Esophagus squamous epithelium (tissue), 5 donors: Measurements from ENCODE around the gene EEF1G. TPM values are rescaled to one million over a fixed set of nuclear protein-coding genes. Genes with fewer than 3 reads are reported as not detected.
A peak's percentile ranks its signal among the peaks of the same experiment; 100 is the strongest.

Source experiments
- DNase-seq: peaks from one replicate; lab custom pipeline; 2025; lab: John Stamatoyannopoulos, UW
- H3K27ac ChIP-seq, 4 donors: fragments of 200-600 bp; sonication (generic); one replicate each; pipeline ENCODE4 v1.5.1; 2016 to 2019; ENCODE audit warnings: mild to moderate bottlenecking in 1 of 4
- H3K27me3 ChIP-seq, 4 donors: fragments of 200-600 bp; sonication (generic); 1 replicate in 3 of 4; 2 replicates in 1 of 4; pipeline versions ENCODE4 v1.5.1 to v1.6.0; 2017 to 2021; ENCODE audit warnings: antibody characterized with exemption in 1 of 4
- H3K36me3 ChIP-seq, 3 donors: fragments of 200-600 bp; sonication (generic); one replicate each; pipeline ENCODE4 v1.5.1; 2016 to 2019
- H3K4me1 ChIP-seq, 3 donors: fragments of 200-600 bp; sonication (generic); one replicate each; pipeline ENCODE4 v1.5.1; 2017 to 2019
- H3K4me3 ChIP-seq, 4 donors: fragments of 200-600 bp; sonication (generic); 1 replicate in 3 of 4; 2 replicates in 1 of 4; pipeline ENCODE4 v1.5.1; 2016 to 2019; ENCODE audit warnings: mild to moderate bottlenecking in 2 of 4, moderate library complexity in 1 of 4
- H3K9me3 ChIP-seq, 3 donors: fragments of 200-600 bp; sonication (generic); one replicate each; pipeline ENCODE4 v1.5.1; 2016 to 2019
- POLR2A ChIP-seq, 4 donors: fragments of 450-650 bp; IDR thresholded peaks; one replicate each; pipeline ENCODE4 v1.6.1; 2017; ENCODE audit warnings: antibody characterized with exemption in 4 of 4, mild to moderate bottlenecking in 4 of 4, moderate library complexity in 3 of 4
- WGBS, 2 donors: methylation state at CpG; one replicate each; pipeline ENCODE4 v1.1.5; 2018; 5-methylcytosine and 5-hydroxymethylcytosine counted together
- intact Hi-C: fragments of 100-400 bp; cut with DNase I; formaldehyde crosslinking; loops from one replicate; pipeline ENCODE4 v1.15.0; 2022
- small RNA-seq, 4 donors: library from RNA; depleted of rRNA; stranded (forward); fragments of <200 nt; gene quantifications; one replicate each; pipeline ENCODE3, GENCODE V24; 2016
- total RNA-seq, 4 donors: library from RNA; depleted of rRNA; stranded (reverse); fragments of >200 nt; gene quantifications; one replicate each; pipeline ENCODE4 v1.1.0, GENCODE V29; 2016
- TF ChIP-seq, protein P1 (sequence below), 6 experiments: fragments of 450-650 bp in 4 of 6; fragments of 200-600 bp in 2 of 6; sonication (generic) in 2 of 6; IDR thresholded peaks; one replicate each; pipeline ENCODE4 v1.5.1; 2016 to 2019; ENCODE audit warnings: antibody characterized with exemption in 6 of 6, mild to moderate bottlenecking in 4 of 6, moderate library complexity in 4 of 6
- donor health status: DM: yes; HTN: yes; CAD: no.

The EEF1G gene
- total RNA-seq, 4 donors from 2014 or later = 1,144 to 2,095 (median 1,685) TPM

DNA sequence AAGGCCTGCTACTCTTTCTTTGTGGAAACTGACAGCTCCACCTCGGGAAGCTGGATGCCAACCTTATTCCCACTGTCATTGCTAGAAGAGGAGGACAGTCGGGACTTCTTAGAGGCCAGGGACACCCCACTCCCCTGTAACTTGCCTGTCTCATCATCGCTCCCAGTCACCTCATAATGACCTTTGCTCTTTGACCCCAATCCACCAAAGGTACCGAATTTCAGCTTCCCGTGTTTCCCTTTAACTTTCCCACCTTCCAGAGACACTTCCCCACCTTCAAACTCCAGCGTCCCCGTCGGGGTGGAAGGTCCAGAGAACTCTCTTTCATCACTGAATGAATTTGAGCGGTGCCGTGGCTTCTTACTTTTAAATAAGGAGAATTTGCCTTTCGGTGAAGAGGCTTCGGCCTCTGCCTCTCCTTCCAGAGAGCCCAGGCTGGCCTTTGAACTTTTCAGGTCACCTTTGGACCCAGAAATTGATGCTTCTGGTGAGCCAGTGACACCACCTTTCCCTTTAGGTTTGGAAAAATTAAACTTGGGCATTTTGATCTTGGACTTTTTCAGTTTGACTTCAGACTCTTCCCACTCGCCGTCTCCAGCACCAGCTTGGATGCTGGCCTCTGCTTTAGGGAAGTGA lies 56.8 kb downstream of the EEF1G start:
- intact Hi-C loops = no loop called here
- Histone ChIP-seq H3K27me3 (no peaks in the 10 kb centered on the region), H3K27ac (peak overlapping the region in 2 of 4 donors; percentile 8 to 27), H3K36me3 (peaks cover 56 to 80% (median 57%) of the 10 kb centered on the region in 3 donors), H3K9me3 (no peaks in the 10 kb centered on the region), H3K4me1 (peaks cover 0 to 47% (median 0%) of the 10 kb centered on the region in 3 donors), H3K4me3 (no peak overlapping the region)
- TF ChIP-seq POLR2A (IDR thresholded peaks at IDR 0.05) = no peak
- TF ChIP-seq, protein P1, sequence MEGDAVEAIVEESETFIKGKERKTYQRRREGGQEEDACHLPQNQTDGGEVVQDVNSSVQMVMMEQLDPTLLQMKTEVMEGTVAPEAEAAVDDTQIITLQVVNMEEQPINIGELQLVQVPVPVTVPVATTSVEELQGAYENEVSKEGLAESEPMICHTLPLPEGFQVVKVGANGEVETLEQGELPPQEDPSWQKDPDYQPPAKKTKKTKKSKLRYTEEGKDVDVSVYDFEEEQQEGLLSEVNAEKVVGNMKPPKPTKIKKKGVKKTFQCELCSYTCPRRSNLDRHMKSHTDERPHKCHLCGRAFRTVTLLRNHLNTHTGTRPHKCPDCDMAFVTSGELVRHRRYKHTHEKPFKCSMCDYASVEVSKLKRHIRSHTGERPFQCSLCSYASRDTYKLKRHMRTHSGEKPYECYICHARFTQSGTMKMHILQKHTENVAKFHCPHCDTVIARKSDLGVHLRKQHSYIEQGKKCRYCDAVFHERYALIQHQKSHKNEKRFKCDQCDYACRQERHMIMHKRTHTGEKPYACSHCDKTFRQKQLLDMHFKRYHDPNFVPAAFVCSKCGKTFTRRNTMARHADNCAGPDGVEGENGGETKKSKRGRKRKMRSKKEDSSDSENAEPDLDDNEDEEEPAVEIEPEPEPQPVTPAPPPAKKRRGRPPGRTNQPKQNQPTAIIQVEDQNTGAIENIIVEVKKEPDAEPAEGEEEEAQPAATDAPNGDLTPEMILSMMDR (IDR thresholded peaks at IDR 0.05) = no peak
- 81% methylated on average over 14 of the region's 14 CpGs for WGBS, 2 donors
- DNase-seq = no peak

GRCh38 chr11:62514151-62514550 lies 59.5 kb downstream of the EEF1G start:
- TF ChIP-seq POLR2A (IDR thresholded peaks at IDR 0.05) = no peak
- Histone ChIP-seq H3K27me3 (no peaks in the 10 kb centered on the region), H3K27ac (no peak overlapping the region), H3K4me1 (peaks cover 0 to 54% (median 1%) of the 10 kb centered on the region in 3 donors), H3K36me3 (peaks cover 31 to 53% (median 34%) of the 10 kb centered on the region in 3 donors), H3K4me3 (no peak overlapping the region), H3K9me3 (no peaks in the 10 kb centered on the region)
- intact Hi-C loops = no loop called here
- no peak for DNase-seq
- WGBS, 2 donors = 73 to 89% methylated on average over 5 of the region's 7 CpGs

GRCh38 chr11:62513626-62514025 lies 60.1 kb downstream of the EEF1G start:
- H3K27ac ChIP-seq = peak overlapping the region in 1 of 4 donors; percentile 54
- intact Hi-C loops = no loop called here
- DNase-seq = no peak

DNA sequence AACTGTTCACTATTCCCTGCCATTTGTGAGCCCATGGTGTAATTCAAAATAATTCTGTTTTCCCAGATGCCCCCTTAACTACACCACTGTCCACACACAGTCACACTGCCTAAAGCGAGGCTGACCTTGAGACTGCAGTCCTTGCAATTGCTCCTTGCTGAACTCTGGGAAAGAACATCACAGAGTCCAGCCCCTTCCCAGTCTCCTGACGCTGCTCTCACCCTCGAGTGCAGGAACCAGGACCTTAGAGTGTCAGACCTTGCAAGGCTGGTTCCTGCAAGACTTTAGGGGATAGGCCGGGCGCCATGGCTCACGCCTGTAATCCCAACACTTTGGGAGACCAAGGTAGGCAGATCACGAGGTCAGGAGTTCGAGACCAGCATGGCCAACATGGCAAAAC lies 60.7 kb downstream of the EEF1G start:
- WGBS, 2 donors = 83 to 86% methylated on average over 1 to 8 of the region's 8 CpGs
- DNase-seq = no peak
- Histone ChIP-seq H3K4me1 (peaks cover 6 to 57% (median 13%) of the 10 kb centered on the region in 3 donors), H3K27ac (peak overlapping the region; percentile 11 to 54 (median 50)), H3K27me3 (no peaks in the 10 kb centered on the region), H3K9me3 (no peaks in the 10 kb centered on the region), H3K4me3 (no peak overlapping the region), H3K36me3 (peaks cover 19 to 41% (median 22%) of the 10 kb centered on the region in 3 donors)
- intact Hi-C loops = no loop called here
- TF ChIP-seq, protein P1 (IDR thresholded peaks at IDR 0.05) = no peak
- no peak for TF ChIP-seq POLR2A (IDR thresholded peaks at IDR 0.05)

More at GRCh38 chr11:62513626-62514025, 60.1 kb downstream of the EEF1G start:
- Histone ChIP-seq H3K27me3 (no peaks in the 10 kb centered on the region), H3K9me3 (no peaks in the 10 kb centered on the region), H3K36me3 (peaks cover 25 to 48% (median 29%) of the 10 kb centered on the region in 3 donors), H3K4me1 (peaks cover 4 to 57% (median 7%) of the 10 kb centered on the region in 3 donors), H3K4me3 (no peak overlapping the region)
- TF ChIP-seq POLR2A (IDR thresholded peaks at IDR 0.05) = no peak
- TF ChIP-seq, protein P1 (IDR thresholded peaks at IDR 0.05) = no peak
- 50 to 89% methylated on average over 3 to 10 of the region's 10 CpGs for WGBS, 2 donors

Small RNA genes within 50 kb of the gene (small RNA-seq; reads per million reads assigned to genes)
- gene AP001458.1 = 0 reads per million in 4 donors
- gene EEF1G = 0 reads per million in 4 donors
- 0 to 0.36 (median 0.04) reads per million in 4 donors for gene MIR6747

Other genes starting within 250 kb of the EEF1G start
- 1 to 10 TPM in 2 of 4 donors, under 1 TPM in 1, not detected in 1; 0.66 to 7.6 (median 4.4) TPM for gene ASRGL1, start 236.4 kb downstream of the EEF1G start, total RNA-seq
- gene SCGB1A1, start 154.9 kb downstream of the EEF1G start, total RNA-seq = 1 to 10 TPM in 2 of 4 donors, not detected in 2; 5.9 to 6.6 TPM
- 1,000 to 10,000 TPM in 2 of 4 donors, 100 to 1,000 TPM in 2; 695 to 1,250 (median 954) TPM for gene AHNAK, start 27.1 kb downstream of the EEF1G start, total RNA-seq
- gene TUT1, start 17.6 kb upstream of the EEF1G start, total RNA-seq = 10 to 100 TPM in 1 of 4 donors, 1 to 10 TPM in 3; 5.0 to 12.7 (median 8.0) TPM
- gene MTA2, start 28.0 kb upstream of the EEF1G start, total RNA-seq = 100 to 1,000 TPM; 103 to 132 (median 111) TPM
- gene EML3, start 38.9 kb upstream of the EEF1G start, total RNA-seq = 10 to 100 TPM; 34.7 to 58.6 (median 53.6) TPM
- 10 to 100 TPM in 1 of 4 donors, 1 to 10 TPM in 3; 5.5 to 10.8 (median 7.2) TPM for gene ROM1, start 39.4 kb upstream of the EEF1G start, total RNA-seq
- gene B3GAT3, start 48.1 kb upstream of the EEF1G start, total RNA-seq = 10 to 100 TPM in 3 of 4 donors, 1 to 10 TPM in 1; 8.6 to 17.2 (median 12.9) TPM
- 10 to 100 TPM; 90.8 to 97.2 (median 95.0) TPM for gene GANAB, start 72.7 kb upstream of the EEF1G start, total RNA-seq
- 10 to 100 TPM; 15.4 to 21.2 (median 19.0) TPM for gene INTS5, start 79.4 kb upstream of the EEF1G start, total RNA-seq
- 10 to 100 TPM; 36.0 to 53.4 (median 43.6) TPM for gene C11orf98, start 91.3 kb upstream of the EEF1G start, total RNA-seq
- gene CSKMT, start 91.4 kb upstream of the EEF1G start, total RNA-seq = 10 to 100 TPM in 2 of 4 donors, 1 to 10 TPM in 2; 1.1 to 10.5 (median 7.0) TPM
- gene UQCC3, start 97.8 kb upstream of the EEF1G start, total RNA-seq = 10 to 100 TPM; 10.5 to 17.2 (median 12.2) TPM
- 1 to 10 TPM; 1.8 to 3.6 (median 2.5) TPM for gene LBHD1, start 98.4 kb upstream of the EEF1G start, total RNA-seq
- gene UBXN1, start 105.2 kb upstream of the EEF1G start, total RNA-seq = 100 to 1,000 TPM in 1 of 4 donors, 10 to 100 TPM in 3; 67.3 to 148 (median 86.1) TPM
- gene LRRN4CL, start 115.6 kb upstream of the EEF1G start, total RNA-seq = 10 to 100 TPM in 1 of 4 donors, 1 to 10 TPM in 2, under 1 TPM in 1; 0.27 to 12.0 (median 4.5) TPM
- gene BSCL2, start 133.5 kb upstream of the EEF1G start, total RNA-seq = 10 to 100 TPM; 25.7 to 69.4 (median 32.6) TPM
- gene GNG3, start 133.8 kb upstream of the EEF1G start, total RNA-seq = not detected
- gene HNRNPUL2, start 153.6 kb upstream of the EEF1G start, total RNA-seq = 10 to 100 TPM; 14.4 to 33.0 (median 26.4) TPM
- gene TTC9C, start 154.6 kb upstream of the EEF1G start, total RNA-seq = 10 to 100 TPM in 3 of 4 donors, 1 to 10 TPM in 1; 9.6 to 21.3 (median 15.0) TPM
- gene ZBTB3, start 180.3 kb upstream of the EEF1G start, total RNA-seq = 1 to 10 TPM; 4.7 to 7.7 (median 6.9) TPM
- 10 to 100 TPM; 26.5 to 61.2 (median 47.7) TPM for gene POLR2G, start 187.7 kb upstream of the EEF1G start, total RNA-seq
- 10 to 100 TPM; 11.5 to 40.2 (median 19.0) TPM for gene TAF6L, start 197.5 kb upstream of the EEF1G start, total RNA-seq
- gene TMEM179B, start 213.5 kb upstream of the EEF1G start, total RNA-seq = 10 to 100 TPM; 35.6 to 60.1 (median 43.3) TPM
- gene TMEM223, start 218.1 kb upstream of the EEF1G start, total RNA-seq = 10 to 100 TPM; 13.2 to 28.4 (median 22.0) TPM
- gene NXF1, start 231.5 kb upstream of the EEF1G start, total RNA-seq = 10 to 100 TPM; 38.1 to 62.4 (median 44.4) TPM